Skeletal muscle cell (primary cell): Measurements from ENCODE around the gene SRP19.

Source experiments
- DNase-seq: peaks from one replicate; pipeline ENCODE4 v3.0.0-alpha.2; 2010; ENCODE audit warnings: low read depth
- H3K4me3 ChIP-seq: 2 replicates; pipeline ENCODE4 v1.5.1; 2011; ENCODE audit warnings: low read depth, mild to moderate bottlenecking, control low read depth, low read length, moderate library complexity

SRP19 gene

DNA sequence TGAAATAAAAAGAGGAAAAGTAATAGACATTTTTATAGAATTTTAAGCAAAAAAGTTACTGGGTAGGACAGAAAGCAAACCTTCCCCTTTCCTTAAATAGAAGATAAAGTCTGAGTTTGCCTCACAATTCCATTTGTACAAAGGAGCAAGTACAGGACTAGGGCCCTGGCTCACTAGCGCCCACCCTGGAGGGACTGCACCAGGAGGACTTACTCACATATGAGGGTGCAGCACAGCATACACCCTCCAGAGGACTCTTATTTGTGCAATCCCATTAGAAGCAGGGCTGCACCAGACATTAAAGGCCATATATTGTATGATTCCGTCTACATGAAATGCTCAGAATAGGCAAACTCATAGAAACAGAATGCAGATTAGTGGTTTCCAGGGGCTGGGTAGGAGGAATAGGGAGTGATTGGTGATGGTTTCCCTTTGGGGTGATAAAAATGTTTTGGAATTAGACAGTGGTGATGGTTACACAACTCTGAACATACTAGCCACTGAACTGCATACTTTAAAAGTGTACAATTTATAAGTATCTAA is 56.4 kb downstream of the SRP19 start:
- H3K4me3 ChIP-seq: no peak overlapping the region
- no peak for DNase-seq

DNA sequence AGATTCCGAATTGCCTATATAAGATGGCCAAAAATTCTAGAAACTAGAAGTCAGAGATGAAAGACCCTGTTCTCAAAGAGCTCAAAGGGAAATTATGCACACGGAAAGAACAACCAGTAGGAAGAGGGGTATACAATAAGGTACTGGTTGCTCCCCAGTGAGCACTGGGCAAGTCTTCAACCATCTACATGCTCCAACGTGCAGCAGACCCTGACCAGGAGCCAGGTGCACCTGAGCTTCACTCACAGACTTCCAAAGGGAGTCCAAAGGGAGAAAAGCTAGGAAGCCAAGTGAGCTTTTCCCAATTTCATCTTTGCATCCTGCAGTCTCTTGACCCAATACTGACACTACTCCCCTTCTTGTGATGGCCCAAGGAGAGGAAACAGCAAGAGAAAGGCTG is 57.0 kb downstream of the SRP19 start:
- no peak overlapping the region for H3K4me3 ChIP-seq

DNA sequence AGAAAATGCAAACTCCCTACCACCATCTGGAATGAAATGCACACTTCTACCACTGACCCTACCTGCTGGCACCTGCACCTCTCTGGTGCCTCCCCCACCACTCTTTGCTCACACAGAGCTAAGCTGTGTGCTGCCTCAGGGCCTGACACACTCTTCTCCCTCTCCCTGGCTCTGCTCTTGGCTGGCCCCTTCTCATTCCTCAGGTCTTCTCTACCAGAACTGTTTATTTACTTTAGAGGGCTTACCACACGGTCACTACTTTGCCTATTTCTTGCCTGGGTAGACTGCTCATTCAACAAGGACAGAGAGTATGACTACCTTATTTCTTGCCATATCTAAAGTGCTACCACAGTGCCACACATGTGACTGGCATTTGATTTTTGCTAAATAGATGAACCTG is 57.6 kb downstream of the SRP19 start:
- no peak for DNase-seq
- no peak overlapping the region for H3K4me3 ChIP-seq

More for the DNA sequence above, 57.0 kb downstream of the SRP19 start:
- no peak for DNase-seq
